ENCODE measurements around the gene SPATA2.

- TF ChIP-seq CTCF (IDR thresholded peaks at IDR 0.05) (no peak), POLR2A (IDR thresholded peaks at IDR 0.05) (no peak)
Measured at GRCh38 chr20:49938173-49939163, 23.1 kb upstream of the SPATA2 start.
